Measurements from ENCODE around the gene ABLIM2.

Gene ABLIM2

GRCh38 chr4:8103421-8104390, 54.9 kb downstream of the ABLIM2 start:
- no peak for DNase-seq (ENCODE audit: low read depth in 2 of 2)

GRCh38 chr4:8102831-8103230, 55.8 kb downstream of the ABLIM2 start:
- no peak for DNase-seq (ENCODE audit: low read depth in 2 of 2)

GRCh38 chr4:8102076-8102355, 56.6 kb downstream of the ABLIM2 start:
- no peak for DNase-seq (ENCODE audit: low read depth in 2 of 2)

- DNase-seq (ENCODE audit: low read depth in 2 of 2), result no peak
These were observed 57.2 kb downstream of the ABLIM2 start for GRCh38 chr4:8101213-8102075.

GRCh38 chr4:8099981-8100464, 58.6 kb downstream of the ABLIM2 start:
- no peak for DNase-seq (ENCODE audit: low read depth in 2 of 2)

GRCh38 chr4:8098506-8098905, 60.1 kb downstream of the ABLIM2 start:
- no peak for DNase-seq (ENCODE audit: low read depth in 2 of 2)

GRCh38 chr4:8097721-8098345, 60.8 kb downstream of the ABLIM2 start:
- DNase-seq (ENCODE audit: low read depth in 2 of 2), result no peak

- no peak for DNase-seq (ENCODE audit: low read depth in 2 of 2)
These were observed 61.5 kb downstream of the ABLIM2 start for GRCh38 chr4:8097141-8097541.

GRCh38 chr4:8096690-8097061, 61.9 kb downstream of the ABLIM2 start:
- DNase-seq (ENCODE audit: low read depth in 2 of 2), result no peak

GRCh38 chr4:8095956-8096689, 62.5 kb downstream of the ABLIM2 start:
- DNase-seq (ENCODE audit: low read depth in 2 of 2), result no peak

GRCh38 chr4:8093587-8094274, 64.9 kb downstream of the ABLIM2 start:
- no peak for DNase-seq (ENCODE audit: low read depth in 2 of 2)

- DNase-seq (ENCODE audit: low read depth in 2 of 2), result no peak
These were observed 66.3 kb downstream of the ABLIM2 start for GRCh38 chr4:8092282-8092681.

- no peak for DNase-seq (ENCODE audit: low read depth in 2 of 2)
These were observed 67.8 kb downstream of the ABLIM2 start for GRCh38 chr4:8090744-8091301.

- DNase-seq (ENCODE audit: low read depth in 2 of 2), result no peak
These were observed 68.3 kb downstream of the ABLIM2 start for GRCh38 chr4:8090312-8090711.

- no peak for DNase-seq (ENCODE audit: low read depth in 2 of 2)
These were observed 68.8 kb downstream of the ABLIM2 start for GRCh38 chr4:8089862-8090261.

- DNase-seq (ENCODE audit: low read depth in 2 of 2), result no peak
These were observed 69.6 kb downstream of the ABLIM2 start for GRCh38 chr4:8088966-8089491.

GRCh38 chr4:8087921-8088495, 70.6 kb downstream of the ABLIM2 start:
- no peak for DNase-seq (ENCODE audit: low read depth in 2 of 2)

- no peak for DNase-seq (ENCODE audit: low read depth in 2 of 2)
These were observed 71.7 kb downstream of the ABLIM2 start for GRCh38 chr4:8086783-8087445.

- DNase-seq (ENCODE audit: low read depth in 2 of 2), result no peak
These were observed 73.0 kb downstream of the ABLIM2 start for GRCh38 chr4:8085491-8086117.
